Head of caudate nucleus (tissue), 42 donors: ENCODE results near the gene TRIM4.
A peak's percentile ranks its signal among the peaks of the same experiment; 100 is the strongest.

ENCODE experiments used
- DNase-seq, 42 donors: peaks; one replicate each; pipeline versions ENCODE4 v3.0.0 to v3.0.0-alpha.2; 2020 to 2021; ENCODE audit warnings: mixed read lengths in 7 of 42
- intact Hi-C: fragments of 100-400 bp; cut with DNase I; formaldehyde crosslinking; loops from one replicate; pipeline ENCODE4 v1.15.0; 2022

TRIM4 gene

DNA sequence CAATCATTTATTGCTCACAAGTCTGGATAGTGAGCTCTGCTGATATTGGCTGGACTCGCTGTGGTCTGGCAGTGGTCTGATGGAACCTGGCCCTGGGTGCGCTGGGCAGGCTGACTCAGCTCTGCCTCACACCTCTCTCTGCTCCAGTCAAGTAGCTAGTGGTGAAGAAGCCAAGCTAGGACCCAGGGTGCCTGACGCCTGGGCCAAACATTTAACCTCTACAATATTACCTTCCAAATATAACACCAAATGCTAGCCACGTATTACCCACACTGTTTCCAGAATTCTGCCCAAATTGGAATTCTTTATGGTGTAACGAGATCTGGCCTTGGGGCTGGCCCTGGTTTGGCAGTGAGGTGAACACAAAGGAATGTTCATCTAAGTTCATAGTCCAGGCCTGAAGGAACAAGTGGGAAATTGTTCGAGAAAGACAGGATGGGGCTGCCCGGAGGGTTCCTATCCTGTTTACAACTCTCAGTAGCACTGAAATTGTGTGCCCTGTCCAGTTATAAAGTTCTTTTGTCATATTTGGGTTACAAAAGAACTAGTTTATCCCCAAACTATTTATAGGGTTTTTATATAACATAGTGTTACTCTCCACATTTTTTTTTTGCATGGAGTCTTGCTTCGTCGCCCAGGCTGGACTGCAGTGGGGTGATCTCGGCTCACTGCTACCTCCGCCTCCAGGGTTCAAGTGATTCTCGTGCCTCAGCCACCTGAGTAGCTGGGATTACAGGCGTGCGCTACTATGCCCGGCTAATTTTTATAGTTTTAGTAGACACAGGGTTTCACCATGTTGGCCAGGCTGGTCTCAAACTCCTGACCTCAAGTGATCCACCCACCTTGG, 58.8 kb downstream of the TRIM4 start:
- intact Hi-C loops, result no loop called here
- no peak for DNase-seq

DNA sequence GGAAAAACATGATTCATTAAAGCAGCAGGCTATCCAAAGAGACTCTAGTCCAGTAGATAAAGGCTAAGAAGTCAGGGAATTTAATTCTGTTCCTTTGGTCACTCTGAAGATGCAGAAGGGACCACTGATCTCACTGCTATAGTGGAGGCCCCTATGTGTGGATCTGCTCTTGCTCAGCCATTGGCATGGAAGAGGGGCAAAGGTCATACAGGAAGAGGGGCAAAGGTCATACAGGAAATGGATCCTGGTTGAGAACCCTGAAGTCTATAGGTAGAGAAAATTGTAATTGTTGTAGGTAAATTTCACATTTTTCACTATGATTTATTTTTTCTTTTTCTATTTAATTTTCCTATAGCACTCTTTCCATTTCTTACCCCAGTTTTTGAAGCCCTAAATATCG, 64.1 kb downstream of the TRIM4 start:
- DNase-seq, result no peak
- intact Hi-C loops, result no loop called here

DNA sequence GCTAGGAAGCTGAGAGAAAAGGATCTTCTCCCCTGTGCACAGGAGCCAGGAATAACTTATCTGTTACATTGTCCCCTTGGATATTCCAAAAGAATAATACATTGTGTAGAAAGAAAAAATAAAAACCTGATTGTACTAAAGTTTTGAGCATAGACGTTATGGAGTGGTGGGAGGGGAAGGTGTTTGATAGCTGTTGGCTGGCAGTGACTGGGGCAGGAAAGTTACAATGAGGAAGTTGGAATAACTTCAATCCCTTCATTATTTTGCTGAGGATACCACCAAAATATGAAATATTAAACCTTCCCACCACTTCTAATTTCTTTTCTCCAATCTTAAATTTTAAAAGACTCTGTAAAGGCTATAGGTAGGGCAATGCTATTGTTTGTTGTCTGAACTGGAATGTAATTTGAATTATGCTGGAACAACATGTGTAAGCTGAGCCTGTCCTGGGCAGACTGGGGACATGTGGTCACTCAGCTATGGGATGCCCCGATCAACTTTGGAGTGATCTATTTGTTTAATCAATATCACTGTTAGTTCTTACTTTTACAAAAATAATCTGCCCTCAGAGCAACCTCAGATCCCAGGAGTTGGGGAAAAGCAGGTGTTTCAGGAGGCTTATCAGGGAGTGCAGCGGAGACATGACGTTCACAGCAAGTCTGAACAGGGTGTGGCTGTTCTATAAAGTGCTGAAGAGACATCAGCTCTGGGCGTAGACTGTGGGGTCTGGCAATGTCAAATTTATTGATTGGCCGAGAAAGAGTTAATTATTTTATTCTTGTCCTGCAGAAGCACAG, 70.7 kb downstream of the TRIM4 start:
- no peak for DNase-seq
- intact Hi-C loops, result no loop called here

DNA sequence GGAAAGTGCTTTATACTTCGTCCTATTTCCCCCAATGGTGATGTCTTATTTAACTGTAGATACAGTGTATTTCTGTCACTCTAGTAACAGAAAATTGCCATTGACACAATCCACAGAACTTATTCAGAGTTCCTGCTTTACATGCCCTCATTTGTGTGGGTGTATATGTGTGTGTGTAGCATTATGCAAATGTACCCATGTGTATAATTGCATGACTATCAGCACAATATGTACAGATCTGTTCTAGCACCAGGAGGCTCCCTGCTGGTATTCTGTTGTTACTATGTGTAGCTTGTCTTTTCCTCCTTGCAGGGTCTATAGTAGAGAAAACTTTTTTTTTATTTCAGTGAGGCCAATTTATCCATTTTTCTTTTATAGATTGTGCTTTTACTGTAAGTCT, 75.0 kb downstream of the TRIM4 start:
- intact Hi-C loops, result no loop called here
- peak in 9 of 42 donors; percentile 1 to 54 (median 17) for DNase-seq

DNA sequence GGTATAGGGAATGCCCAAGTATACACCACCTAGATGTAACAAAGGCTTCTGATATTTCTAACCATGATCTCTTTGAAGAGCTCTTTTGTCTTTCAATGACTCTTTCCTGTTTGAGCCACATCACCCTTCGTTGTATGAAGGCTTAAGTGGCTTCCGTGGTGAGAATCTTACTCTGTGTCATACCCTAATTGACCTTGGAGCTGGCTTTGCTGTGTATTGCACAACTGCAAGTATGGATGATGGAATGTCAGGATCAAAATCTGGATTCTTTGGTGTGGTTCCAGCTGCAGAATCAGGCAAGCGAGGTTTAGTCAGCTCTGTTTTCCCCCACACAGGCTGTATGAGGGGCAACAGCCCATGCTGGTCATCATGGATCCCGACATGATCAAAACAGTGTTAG, 75.5 kb downstream of the TRIM4 start:
- DNase-seq, result no peak
- intact Hi-C loops, result no loop called here

DNA sequence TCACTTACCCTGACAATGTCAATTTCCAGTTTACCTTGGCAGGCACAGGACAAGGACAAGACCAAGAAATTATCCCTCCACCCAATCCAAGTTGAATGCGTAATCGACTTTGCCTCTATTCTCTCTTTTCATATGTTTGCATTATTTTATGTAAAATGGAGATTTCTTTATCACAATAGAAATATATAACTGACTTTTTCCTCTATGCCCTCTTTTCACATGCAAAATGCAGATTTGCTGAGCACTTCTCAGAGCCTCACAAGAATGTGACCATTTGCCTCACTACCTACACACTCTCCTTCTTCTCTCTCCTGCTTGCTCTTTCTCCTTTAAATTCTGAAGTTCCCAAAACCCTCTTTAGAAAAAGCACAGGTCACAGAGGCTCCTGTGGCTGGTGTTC, 76.4 kb downstream of the TRIM4 start:
- intact Hi-C loops, result no loop called here

More for the DNA sequence above, 76.4 kb downstream of the TRIM4 start:
- no peak for DNase-seq
